KMS-11 (cell line): Measurements from ENCODE around the gene SMPD3.

Experiments
- H2AFZ ChIP-seq: fragments of 200-600 bp; sonication (generic); 2 replicates; pipeline ENCODE4 v1.6.1; 2016; ENCODE audit warnings: antibody characterized with exemption, mixed run types, low read depth
- H3K27ac ChIP-seq: fragments of 200-600 bp; sonication (generic); 2 replicates; pipeline ENCODE4 v1.6.1; 2016; ENCODE audit warnings: mild to moderate bottlenecking, mixed run types
- H3K27me3 ChIP-seq: fragments of 200-600 bp; sonication (generic); 2 replicates; pipeline ENCODE4 v1.6.1; 2017; ENCODE audit warnings: mild to moderate bottlenecking, low read depth, mixed run types, moderate library complexity; ENCODE audit not compliant: insufficient read depth
- H3K36me3 ChIP-seq: fragments of 200-600 bp; sonication (generic); 2 replicates; pipeline ENCODE4 v1.6.1; 2017; ENCODE audit warnings: mild to moderate bottlenecking, mixed run types; ENCODE audit not compliant: insufficient read depth
- H3K4me1 ChIP-seq: fragments of 200-600 bp; sonication (generic); 2 replicates; pipeline ENCODE4 v1.6.1; 2016; ENCODE audit warnings: mild to moderate bottlenecking, low read depth, mixed run types; ENCODE audit not compliant: poor library complexity, severe bottlenecking
- H3K4me2 ChIP-seq: fragments of 200-600 bp; sonication (generic); 2 replicates; pipeline ENCODE4 v1.7.0; 2016; ENCODE audit warnings: mild to moderate bottlenecking, mixed run types
- H3K4me3 ChIP-seq: fragments of 200-600 bp; sonication (generic); IDR thresholded peaks from 2 replicates; pipeline ENCODE4 v1.6.1; 2017; ENCODE audit warnings: low read depth, low read length, mixed read lengths; ENCODE audit not compliant: insufficient read depth
- H3K79me2 ChIP-seq: fragments of 200-600 bp; sonication (generic); 2 replicates; pipeline ENCODE4 v1.6.1; 2016; ENCODE audit warnings: low read depth, mixed run types; ENCODE audit not compliant: insufficient read depth
- H3K9ac ChIP-seq: fragments of 200-600 bp; sonication (generic); 2 replicates; pipeline ENCODE4 v1.6.1; 2016; ENCODE audit warnings: mild to moderate bottlenecking, mixed run types
- H4K20me1 ChIP-seq: fragments of 200-600 bp; sonication (generic); 2 replicates; pipeline ENCODE4 v1.6.1; 2016; ENCODE audit warnings: mild to moderate bottlenecking, mixed run types; ENCODE audit not compliant: insufficient read depth
- CTCF ChIP-seq: fragments of 200-600 bp; sonication (generic); conservative IDR thresholded peaks from 2 replicates; pipeline ENCODE4 v1.6.1; 2017; ENCODE audit warnings: low read depth, mild to moderate bottlenecking, antibody characterized with exemption, low read length, moderate library complexity, mixed read lengths

Gene SMPD3

GRCh38 chr16:68310437-68310773, 137.9 kb downstream of the SMPD3 start:
- Histone ChIP-seq H3K27ac (peak overlapping the region; percentile 65), H3K4me2 (peak overlapping the region; percentile 99), H3K36me3 (peaks cover 9% of the 10 kb centered on the region; the same call in 1 of the 2 replicates), H3K4me3 (no peak overlapping the region), H2AFZ (peak overlapping the region; percentile 69; the same call in 1 of the 2 replicates), H3K79me2 (peaks cover 75% of the 10 kb centered on the region), H3K4me1 (peaks cover 50% of the 10 kb centered on the region), H4K20me1 (no peaks in the 10 kb centered on the region), H3K27me3 (no peaks in the 10 kb centered on the region), H3K9ac (peak overlapping the region; percentile 64)
- no peak for TF ChIP-seq CTCF

GRCh38 chr16:68309799-68310198, 138.5 kb downstream of the SMPD3 start:
- H4K20me1 ChIP-seq, result no peaks in the 10 kb centered on the region
- H3K4me3 ChIP-seq, result no peak overlapping the region
- peaks cover 71% of the 10 kb centered on the region for H3K79me2 ChIP-seq
- H3K4me2 ChIP-seq, result peak overlapping the region; percentile 99
- H3K36me3 ChIP-seq, result peaks cover 9% of the 10 kb centered on the region; the same call in 1 of the 2 replicates
- H3K27me3 ChIP-seq, result no peaks in the 10 kb centered on the region
- TF ChIP-seq CTCF, result no peak
- H3K27ac ChIP-seq, result peak overlapping the region; percentile 65; the same call in 1 of the 2 replicates
- H3K9ac ChIP-seq, result peak overlapping the region; percentile 64
- 0 out of 2 replicates have a peak overlapping the region, but pooled peaks have one; percentile 69 for H2AFZ ChIP-seq
- peaks cover 50% of the 10 kb centered on the region for H3K4me1 ChIP-seq
